ENCODE data around the gene PTCHD1.

Gene PTCHD1

DNA sequence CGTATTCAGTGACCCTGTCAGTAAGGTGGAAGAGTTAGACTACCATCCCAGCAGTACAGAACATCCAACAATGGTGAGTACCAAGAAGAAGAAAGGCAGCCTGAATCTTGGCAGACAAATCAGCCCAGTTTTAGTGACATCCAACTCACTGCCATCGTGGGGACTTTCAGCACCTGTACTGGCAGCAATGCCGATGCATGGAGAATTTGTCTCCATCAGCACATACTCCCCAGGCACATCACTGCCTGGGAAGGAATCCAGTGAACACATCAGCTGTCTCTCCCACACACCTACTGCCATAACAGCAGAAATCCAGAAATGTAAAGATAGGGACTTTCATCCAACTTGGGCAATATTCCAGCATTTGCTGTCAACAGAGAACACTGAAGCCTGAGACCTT is 29.8 kb downstream of the PTCHD1 start:
- H3K4me3 ChIP-seq (ENCODE audit: low read length in 2 of 2): no peak overlapping the region
- H3K36me3 ChIP-seq (ENCODE audit: control insufficient read depth in 2 of 2, insufficient read depth in 2 of 2, low read length in 2 of 2): no peaks in the 10 kb centered on the region
- H3K9me3 ChIP-seq (ENCODE audit: control insufficient read depth in 2 of 2, low read length in 2 of 2): no peaks in the 10 kb centered on the region
- no peak overlapping the region for H3K9ac ChIP-seq (ENCODE audit: low read length in 2 of 2)
- H3K4me1 ChIP-seq (ENCODE audit: control insufficient read depth, insufficient read depth, low read length): peaks cover 5% of the 10 kb centered on the region
- no peaks in the 10 kb centered on the region for H3K27me3 ChIP-seq (ENCODE audit: control insufficient read depth in 1 of 2, insufficient read depth in 2 of 2, low read length in 2 of 2)
- no peak overlapping the region for H3K27ac ChIP-seq (ENCODE audit: low read length)

DNA sequence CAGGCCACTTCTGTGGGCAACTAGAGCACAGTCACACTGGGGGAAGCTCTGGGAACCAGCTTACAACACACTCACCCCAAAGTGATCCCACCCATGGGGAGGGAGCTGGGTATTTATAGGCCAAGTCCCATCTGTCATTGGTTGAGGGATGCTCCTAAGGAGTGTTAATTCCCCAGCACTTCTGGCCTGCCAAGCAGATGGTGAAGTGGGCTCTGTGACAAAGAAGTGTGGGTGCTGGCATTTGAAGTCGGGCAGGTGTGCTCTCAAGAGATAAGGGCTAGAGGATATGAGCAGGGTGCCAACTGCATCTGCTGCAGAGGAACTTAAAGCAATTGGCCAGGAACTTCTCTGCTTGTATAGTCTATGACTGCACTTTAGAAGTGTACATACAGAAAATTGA is 30.9 kb downstream of the PTCHD1 start:
- Histone ChIP-seq H3K27me3 (ENCODE audit: control insufficient read depth in 1 of 2, insufficient read depth in 2 of 2, low read length in 2 of 2) (no peaks in the 10 kb centered on the region), H3K4me1 (ENCODE audit: control insufficient read depth, insufficient read depth, low read length) (peaks cover 5% of the 10 kb centered on the region), H3K9me3 (ENCODE audit: control insufficient read depth in 2 of 2, low read length in 2 of 2) (no peaks in the 10 kb centered on the region)

DNA sequence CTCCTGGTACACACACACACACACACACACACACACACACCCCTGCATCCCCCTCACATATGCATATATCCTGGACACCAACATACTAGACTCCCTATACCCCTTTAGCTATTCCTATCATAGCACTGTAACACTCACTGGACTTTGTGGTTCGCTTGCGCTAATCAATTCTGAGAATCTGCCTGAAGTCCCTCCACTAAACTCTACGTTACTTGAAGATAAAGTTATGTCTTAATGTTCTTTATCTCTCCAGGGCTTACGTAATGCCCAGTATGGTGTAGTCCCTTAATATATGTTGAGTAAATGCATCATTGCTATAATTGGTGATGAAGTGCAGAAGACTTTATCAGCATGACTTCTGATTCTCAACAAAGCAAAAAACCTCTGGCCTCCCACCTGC is 32.3 kb downstream of the PTCHD1 start:
- peaks cover 0 to 3% of the 10 kb centered on the region in 2 donors for H3K9me3 ChIP-seq (ENCODE audit: control insufficient read depth in 2 of 2, low read length in 2 of 2)
- H3K27me3 ChIP-seq (ENCODE audit: control insufficient read depth in 1 of 2, insufficient read depth in 2 of 2, low read length in 2 of 2): peaks cover 0 to 3% of the 10 kb centered on the region in 2 donors
- H3K4me1 ChIP-seq (ENCODE audit: control insufficient read depth, insufficient read depth, low read length): peaks cover 8% of the 10 kb centered on the region
- no peak overlapping the region for H3K27ac ChIP-seq (ENCODE audit: low read length)
- H3K9ac ChIP-seq (ENCODE audit: low read length in 2 of 2): no peak overlapping the region
- H3K36me3 ChIP-seq (ENCODE audit: control insufficient read depth in 2 of 2, insufficient read depth in 2 of 2, low read length in 2 of 2): peaks cover 0 to 2% of the 10 kb centered on the region in 2 donors
- H3K4me3 ChIP-seq (ENCODE audit: low read length in 2 of 2): no peak overlapping the region

More for the DNA sequence above, 30.9 kb downstream of the PTCHD1 start:
- no peak overlapping the region for H3K27ac ChIP-seq (ENCODE audit: low read length)
- no peaks in the 10 kb centered on the region for H3K36me3 ChIP-seq (ENCODE audit: control insufficient read depth in 2 of 2, insufficient read depth in 2 of 2, low read length in 2 of 2)
- H3K4me3 ChIP-seq (ENCODE audit: low read length in 2 of 2): no peak overlapping the region
- H3K9ac ChIP-seq (ENCODE audit: low read length in 2 of 2): no peak overlapping the region

DNA sequence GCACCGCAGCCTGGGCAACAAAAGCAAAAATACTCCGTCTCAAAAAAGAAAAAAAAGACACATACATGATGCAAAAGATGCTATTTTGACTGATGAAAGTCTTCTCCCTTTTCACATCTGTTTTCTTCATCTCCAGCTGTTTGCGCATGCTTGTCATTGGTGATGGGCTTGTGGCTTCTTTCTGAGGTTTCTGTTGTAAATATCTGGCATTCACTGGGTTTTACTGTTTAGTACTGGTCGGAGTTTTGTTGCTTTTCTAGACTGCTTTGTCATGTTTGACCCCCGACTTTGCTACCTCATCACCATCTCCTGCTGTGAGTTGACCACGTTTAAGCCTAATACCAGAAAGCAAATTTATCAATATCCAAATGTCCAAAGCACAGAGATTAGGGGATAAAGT is 34.4 kb downstream of the PTCHD1 start:
- H3K36me3 ChIP-seq (ENCODE audit: control insufficient read depth in 2 of 2, insufficient read depth in 2 of 2, low read length in 2 of 2): peaks cover 0 to 2% of the 10 kb centered on the region in 2 donors
- H3K27ac ChIP-seq (ENCODE audit: low read length): no peak overlapping the region
- peaks cover 0 to 3% of the 10 kb centered on the region in 2 donors for H3K9me3 ChIP-seq (ENCODE audit: control insufficient read depth in 2 of 2, low read length in 2 of 2)
- H3K4me3 ChIP-seq (ENCODE audit: low read length in 2 of 2): no peak overlapping the region
- peaks cover 19% of the 10 kb centered on the region for H3K4me1 ChIP-seq (ENCODE audit: control insufficient read depth, insufficient read depth, low read length)
- peaks cover 0 to 3% of the 10 kb centered on the region in 2 donors for H3K27me3 ChIP-seq (ENCODE audit: control insufficient read depth in 1 of 2, insufficient read depth in 2 of 2, low read length in 2 of 2)
- H3K9ac ChIP-seq (ENCODE audit: low read length in 2 of 2): no peak overlapping the region

DNA sequence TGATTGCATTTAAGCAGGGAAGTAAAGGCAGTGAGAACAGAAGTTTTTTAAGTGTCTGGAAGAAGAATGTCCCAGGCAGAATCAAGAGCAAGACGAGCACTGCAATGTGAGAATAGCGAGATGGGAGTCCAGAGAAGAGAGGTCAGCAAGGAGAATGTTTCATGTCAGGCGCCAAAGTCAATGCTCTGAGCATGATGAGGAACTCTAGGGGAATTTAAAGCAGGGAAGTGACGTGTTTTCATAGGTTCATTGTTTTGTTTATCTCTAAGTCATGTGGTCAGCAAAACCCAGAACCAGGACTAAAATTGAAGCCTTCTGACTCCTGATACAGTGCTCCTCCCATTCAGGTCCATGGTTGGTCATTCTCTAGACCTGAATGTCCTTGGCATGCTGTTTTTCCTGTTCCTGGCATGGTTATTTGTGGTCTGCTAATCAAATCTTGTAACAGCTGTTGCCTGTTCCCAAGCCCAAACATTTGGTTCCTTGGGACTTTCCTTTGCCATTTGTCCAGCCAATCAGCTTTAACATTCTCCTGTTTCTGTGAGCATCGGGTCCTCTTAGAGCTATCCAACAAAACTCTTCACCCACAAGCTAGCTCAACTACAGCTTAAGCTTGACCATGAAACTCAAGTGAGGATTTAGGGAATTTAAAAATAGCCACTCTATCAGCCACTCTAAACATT is 37.7 kb downstream of the PTCHD1 start:
- Histone ChIP-seq H3K27ac (ENCODE audit: low read length) (peak overlapping the region; percentile 31), H3K27me3 (ENCODE audit: control insufficient read depth in 1 of 2, insufficient read depth in 2 of 2, low read length in 2 of 2) (peaks cover 0 to 3% of the 10 kb centered on the region in 2 donors)

DNA sequence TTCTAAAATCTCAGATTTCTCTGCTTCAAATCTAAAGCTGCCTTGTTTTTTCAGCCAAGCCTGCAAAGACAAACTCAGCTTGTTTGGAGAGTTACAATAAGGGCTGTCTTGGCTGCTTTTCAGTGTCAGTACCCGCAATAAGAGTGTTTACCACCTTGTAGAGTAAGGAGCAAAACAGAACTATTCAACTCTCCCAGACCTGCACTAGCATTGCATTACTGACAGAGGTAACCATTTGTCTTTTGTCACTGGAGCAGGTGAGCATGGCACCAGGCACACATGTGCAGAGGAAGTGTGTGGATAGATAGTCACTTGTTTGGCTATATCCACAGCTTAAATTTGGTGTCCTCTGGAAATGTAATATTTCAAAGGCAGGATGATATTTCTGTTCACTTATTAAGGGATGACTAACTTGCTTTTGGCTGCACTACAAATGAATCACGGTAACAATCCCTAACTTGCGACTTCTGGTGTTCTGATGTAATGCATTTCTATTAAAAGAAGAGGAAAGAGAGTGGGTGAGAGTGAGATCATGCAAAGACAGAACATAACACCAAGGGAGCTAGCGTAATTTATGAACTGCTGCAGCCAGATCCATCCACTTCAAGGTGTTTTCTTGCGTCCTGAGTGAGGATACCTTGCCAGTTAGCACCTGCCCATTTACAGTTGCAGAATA is 38.6 kb downstream of the PTCHD1 start:
- Histone ChIP-seq H3K9ac (ENCODE audit: low read length in 2 of 2) (no peak overlapping the region), H3K4me1 (ENCODE audit: control insufficient read depth, insufficient read depth, low read length) (peaks cover 14% of the 10 kb centered on the region), H3K27me3 (ENCODE audit: control insufficient read depth in 1 of 2, insufficient read depth in 2 of 2, low read length in 2 of 2) (peaks cover 0 to 3% of the 10 kb centered on the region in 2 donors), H3K27ac (ENCODE audit: low read length) (peak overlapping the region; percentile 25), H3K9me3 (ENCODE audit: control insufficient read depth in 2 of 2, low read length in 2 of 2) (peaks cover 0 to 3% of the 10 kb centered on the region in 2 donors), H3K4me3 (ENCODE audit: low read length in 2 of 2) (no peak overlapping the region), H3K36me3 (ENCODE audit: control insufficient read depth in 2 of 2, insufficient read depth in 2 of 2, low read length in 2 of 2) (peaks cover 0 to 2% of the 10 kb centered on the region in 2 donors)

More for the DNA sequence above, 37.7 kb downstream of the PTCHD1 start:
- peaks cover 0 to 3% of the 10 kb centered on the region in 2 donors for H3K9me3 ChIP-seq (ENCODE audit: control insufficient read depth in 2 of 2, low read length in 2 of 2)
- H3K4me1 ChIP-seq (ENCODE audit: control insufficient read depth, insufficient read depth, low read length): peaks cover 14% of the 10 kb centered on the region
- no peak overlapping the region for H3K9ac ChIP-seq (ENCODE audit: low read length in 2 of 2)
- no peak overlapping the region for H3K4me3 ChIP-seq (ENCODE audit: low read length in 2 of 2)
- H3K36me3 ChIP-seq (ENCODE audit: control insufficient read depth in 2 of 2, insufficient read depth in 2 of 2, low read length in 2 of 2): peaks cover 0 to 2% of the 10 kb centered on the region in 2 donors

DNA sequence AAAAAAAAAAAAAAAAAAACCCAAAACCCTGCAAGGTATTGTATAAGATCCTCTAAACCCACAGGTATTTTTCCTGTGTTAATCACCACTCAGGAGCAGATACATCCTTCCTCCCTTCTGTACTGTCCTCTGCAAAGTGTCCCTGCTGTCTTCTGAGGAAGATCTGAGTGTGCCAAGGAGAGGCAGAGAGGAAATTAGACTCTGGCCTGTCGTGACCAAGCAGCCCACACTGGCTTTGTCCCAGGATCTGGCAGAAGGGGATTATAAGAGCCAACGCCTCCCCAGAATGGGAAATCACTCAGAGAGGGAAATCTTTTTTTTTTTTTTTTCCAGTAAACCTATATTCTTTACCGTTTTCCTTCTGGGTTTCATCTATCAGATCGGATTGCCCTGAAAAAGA is 39.6 kb downstream of the PTCHD1 start:
- H3K4me3 ChIP-seq (ENCODE audit: low read length in 2 of 2): no peak overlapping the region
- H3K27me3 ChIP-seq (ENCODE audit: control insufficient read depth in 1 of 2, insufficient read depth in 2 of 2, low read length in 2 of 2): peaks cover 0 to 3% of the 10 kb centered on the region in 2 donors
- H3K4me1 ChIP-seq (ENCODE audit: control insufficient read depth, insufficient read depth, low read length): peaks cover 14% of the 10 kb centered on the region
- H3K27ac ChIP-seq (ENCODE audit: low read length): no peak overlapping the region
- peaks cover 0 to 3% of the 10 kb centered on the region in 2 donors for H3K9me3 ChIP-seq (ENCODE audit: control insufficient read depth in 2 of 2, low read length in 2 of 2)
- no peak overlapping the region for H3K9ac ChIP-seq (ENCODE audit: low read length in 2 of 2)
- peaks cover 0 to 2% of the 10 kb centered on the region in 2 donors for H3K36me3 ChIP-seq (ENCODE audit: control insufficient read depth in 2 of 2, insufficient read depth in 2 of 2, low read length in 2 of 2)

DNA sequence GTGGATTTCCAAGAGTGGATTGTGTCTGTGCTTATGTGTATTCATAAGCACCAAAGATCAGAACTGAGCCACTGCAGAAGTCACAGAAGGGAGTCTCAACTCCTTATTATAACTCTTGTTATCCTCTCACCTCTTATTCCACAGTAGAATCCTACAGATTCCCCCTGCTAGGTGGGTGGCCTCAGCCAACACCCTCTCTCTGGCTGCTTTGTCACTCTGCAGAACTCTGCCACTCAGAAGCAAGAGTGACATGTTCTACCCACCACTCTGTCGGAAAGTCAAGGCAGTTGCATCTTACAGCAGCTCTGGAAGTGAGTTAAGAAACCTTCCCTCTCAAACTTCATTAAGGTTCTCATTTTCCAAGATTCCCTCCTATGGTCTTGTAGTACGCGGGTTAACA is 41.9 kb downstream of the PTCHD1 start:
- H3K9ac ChIP-seq (ENCODE audit: low read length in 2 of 2): no peak overlapping the region
- H3K4me1 ChIP-seq (ENCODE audit: control insufficient read depth, insufficient read depth, low read length): peaks cover 11% of the 10 kb centered on the region
- no peaks in the 10 kb centered on the region for H3K9me3 ChIP-seq (ENCODE audit: control insufficient read depth in 2 of 2, low read length in 2 of 2)
- no peaks in the 10 kb centered on the region for H3K36me3 ChIP-seq (ENCODE audit: control insufficient read depth in 2 of 2, insufficient read depth in 2 of 2, low read length in 2 of 2)
- H3K4me3 ChIP-seq (ENCODE audit: low read length in 2 of 2): no peak overlapping the region
- peak overlapping the region; percentile 50 for H3K27ac ChIP-seq (ENCODE audit: low read length)
- peaks cover 0 to 3% of the 10 kb centered on the region in 2 donors for H3K27me3 ChIP-seq (ENCODE audit: control insufficient read depth in 1 of 2, insufficient read depth in 2 of 2, low read length in 2 of 2)

DNA sequence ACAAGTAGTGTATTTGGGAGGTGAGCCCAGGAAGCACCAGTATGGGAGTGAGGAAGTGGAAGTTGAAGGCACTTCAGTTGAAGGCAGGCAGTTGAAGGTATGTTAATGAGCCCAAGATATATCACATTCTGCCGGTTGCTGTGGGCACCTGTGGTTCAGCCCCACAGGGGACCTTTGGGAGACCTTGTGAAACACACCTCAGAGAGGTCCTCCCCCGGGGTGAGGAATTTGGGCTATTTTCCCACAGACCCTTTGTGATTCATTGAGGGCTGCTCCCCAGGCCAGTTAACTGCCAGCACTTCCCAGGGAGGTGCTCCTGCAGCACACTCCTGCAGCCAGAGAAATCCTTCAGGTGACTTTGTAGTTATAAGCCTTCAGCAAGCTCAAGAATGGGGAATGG is 45.9 kb downstream of the PTCHD1 start:
- no peak overlapping the region for H3K9ac ChIP-seq (ENCODE audit: low read length in 2 of 2)
- H3K4me3 ChIP-seq (ENCODE audit: low read length in 2 of 2): no peak overlapping the region
- H3K36me3 ChIP-seq (ENCODE audit: control insufficient read depth in 2 of 2, insufficient read depth in 2 of 2, low read length in 2 of 2): no peaks in the 10 kb centered on the region
- peak overlapping the region; percentile 6 for H3K27ac ChIP-seq (ENCODE audit: low read length)
- no peaks in the 10 kb centered on the region for H3K9me3 ChIP-seq (ENCODE audit: control insufficient read depth in 2 of 2, low read length in 2 of 2)
- H3K27me3 ChIP-seq (ENCODE audit: control insufficient read depth in 1 of 2, insufficient read depth in 2 of 2, low read length in 2 of 2): peaks cover 0 to 5% of the 10 kb centered on the region in 2 donors
- no peaks in the 10 kb centered on the region for H3K4me1 ChIP-seq (ENCODE audit: control insufficient read depth, insufficient read depth, low read length)

DNA sequence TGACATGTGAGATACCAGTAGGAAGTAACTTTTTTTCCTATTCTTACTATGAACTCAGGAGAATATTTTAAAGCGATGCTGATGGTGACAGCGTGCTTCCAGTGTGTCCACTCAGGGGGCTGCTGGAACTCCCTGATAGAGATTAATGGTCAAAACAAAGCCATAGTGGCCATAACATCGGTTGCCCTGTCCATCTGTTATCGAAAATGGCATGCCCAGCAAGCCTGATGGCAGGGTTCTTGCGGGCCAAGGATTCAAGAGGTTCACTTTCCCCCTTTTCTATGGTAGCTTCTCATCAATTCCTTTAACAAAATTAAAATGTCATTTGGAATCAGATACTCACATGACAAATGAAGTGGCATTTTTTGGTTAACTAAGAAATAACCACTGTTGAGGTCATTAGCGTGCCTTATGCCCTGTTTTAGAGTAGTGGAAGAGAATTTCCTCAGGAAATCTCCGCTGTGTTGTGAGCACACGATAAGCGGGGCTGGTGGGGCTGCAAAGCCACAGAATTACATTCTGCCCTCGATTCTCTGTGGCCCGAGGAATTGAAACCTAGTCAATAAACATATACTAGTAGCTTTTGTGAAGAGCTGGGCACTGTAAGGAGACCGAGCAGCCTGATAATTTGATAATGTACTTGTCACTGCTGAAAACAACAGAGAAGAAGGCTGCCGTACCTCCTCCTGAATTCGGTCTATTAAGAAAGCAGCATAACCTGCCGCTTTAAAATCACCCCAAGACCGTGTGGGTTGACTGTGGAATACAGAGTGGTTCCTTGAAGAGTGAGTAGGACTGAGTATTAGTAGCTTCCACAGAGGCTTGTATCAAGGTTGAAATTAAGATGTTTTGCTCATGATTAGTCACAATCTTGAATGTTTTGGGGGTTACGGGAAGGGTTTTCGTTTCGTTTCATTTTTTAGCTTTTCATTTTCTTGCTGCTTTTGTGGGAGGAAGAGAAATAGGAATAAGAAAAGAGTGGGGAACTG is 46.7 kb downstream of the PTCHD1 start:
- Histone ChIP-seq H3K9ac (ENCODE audit: low read length in 2 of 2) (no peak overlapping the region), H3K4me3 (ENCODE audit: low read length in 2 of 2) (no peak overlapping the region), H3K27ac (ENCODE audit: low read length) (no peak overlapping the region), H3K27me3 (ENCODE audit: control insufficient read depth in 1 of 2, insufficient read depth in 2 of 2, low read length in 2 of 2) (peaks cover 0 to 5% of the 10 kb centered on the region in 2 donors), H3K36me3 (ENCODE audit: control insufficient read depth in 2 of 2, insufficient read depth in 2 of 2, low read length in 2 of 2) (no peaks in the 10 kb centered on the region), H3K4me1 (ENCODE audit: control insufficient read depth, insufficient read depth, low read length) (no peaks in the 10 kb centered on the region), H3K9me3 (ENCODE audit: control insufficient read depth in 2 of 2, low read length in 2 of 2) (no peaks in the 10 kb centered on the region)
